Activated CD8-positive, alpha-beta memory T cell treated with anti-CD3 and anti-CD28 coated beads for 1 hour (primary cell): Measurements from ENCODE around the gene TXNL4B.

Experiments used
- DNase-seq, 2 donors: peaks; one replicate each; pipeline ENCODE4 v3.0.0-alpha.2; 2020; ENCODE audit warnings: low read depth in 1 of 2; ENCODE audit errors: extremely low read depth in 1 of 2

TXNL4B gene

DNA sequence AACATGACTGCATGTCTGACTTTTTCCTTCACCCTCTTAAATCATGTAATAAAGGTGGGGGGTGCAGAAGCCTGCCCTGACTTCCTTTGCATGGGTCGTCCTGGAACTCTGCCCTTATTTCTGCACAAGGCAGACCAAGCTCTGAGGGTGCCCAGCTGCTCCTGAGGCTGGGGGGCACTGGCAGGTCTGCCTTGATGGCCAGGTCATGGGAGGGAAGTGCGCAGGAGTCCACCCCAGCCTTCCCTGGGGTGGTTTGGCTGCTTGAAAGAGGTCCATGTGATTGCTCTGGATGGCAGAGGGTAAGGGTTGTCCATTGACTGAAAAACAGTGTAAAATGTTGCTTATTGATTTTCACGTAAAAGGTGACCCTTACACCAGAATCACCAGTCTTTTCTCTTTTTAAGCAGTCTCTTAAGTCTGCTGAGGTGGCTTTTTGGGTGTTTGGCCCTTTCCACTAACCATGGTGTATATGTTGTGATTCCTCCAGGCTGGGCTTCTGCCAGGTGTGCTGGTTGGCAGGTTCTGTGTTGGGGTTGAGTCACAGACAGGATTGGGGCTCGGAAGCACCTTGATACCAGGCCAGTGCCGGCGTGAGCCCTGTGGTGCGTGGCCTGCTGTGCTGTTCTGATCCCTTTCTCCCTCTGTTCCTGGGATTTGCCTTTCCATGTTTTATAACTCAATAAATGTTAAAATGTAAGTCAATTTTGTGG, 19.6 kb upstream of the TXNL4B start:
- DNase-seq = no peak

GRCh38 chr16:72112452-72112792, 19.0 kb upstream of the TXNL4B start:
- no peak for DNase-seq

DNA sequence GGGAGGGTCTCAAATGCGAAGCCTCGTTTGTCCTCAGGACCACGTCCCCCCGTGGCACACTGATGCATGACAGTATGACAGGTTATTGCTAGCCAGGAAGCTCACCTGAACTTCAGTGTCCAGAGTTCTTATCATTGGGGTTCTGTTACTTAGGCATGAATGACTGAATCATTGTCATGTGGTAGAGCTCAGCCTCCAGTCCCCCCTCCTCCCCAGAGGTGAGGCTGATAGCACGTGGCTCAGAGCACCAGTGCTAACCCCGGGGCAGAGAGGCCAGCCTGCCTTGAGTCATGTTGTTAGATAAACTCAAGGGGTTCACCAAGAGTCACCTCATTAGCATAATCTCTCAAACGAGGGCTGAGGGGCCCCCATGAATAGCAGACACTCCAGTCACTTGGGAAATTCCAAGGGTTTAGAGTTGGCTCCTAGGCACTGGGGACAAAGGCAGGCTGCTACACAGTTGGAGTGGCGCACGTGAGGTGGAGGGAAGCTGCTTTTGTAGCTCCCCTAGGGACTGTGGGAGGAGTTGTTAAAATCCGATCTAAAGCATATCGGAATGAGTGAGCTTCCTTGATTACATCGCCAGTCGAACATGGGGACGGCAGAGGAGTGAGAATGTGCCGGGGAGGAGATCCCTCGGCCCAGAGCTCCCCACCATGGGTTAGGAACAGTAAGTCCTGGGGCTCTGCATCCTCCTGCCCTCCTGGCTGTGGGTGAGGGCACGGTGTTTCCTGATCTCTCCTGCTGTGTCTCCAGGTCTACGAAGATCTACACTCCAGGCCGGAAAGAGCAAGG, 18.4 kb upstream of the TXNL4B start:
- DNase-seq = no peak

GRCh38 chr16:72110662-72111615, 17.5 kb upstream of the TXNL4B start:
- no peak for DNase-seq

DNA sequence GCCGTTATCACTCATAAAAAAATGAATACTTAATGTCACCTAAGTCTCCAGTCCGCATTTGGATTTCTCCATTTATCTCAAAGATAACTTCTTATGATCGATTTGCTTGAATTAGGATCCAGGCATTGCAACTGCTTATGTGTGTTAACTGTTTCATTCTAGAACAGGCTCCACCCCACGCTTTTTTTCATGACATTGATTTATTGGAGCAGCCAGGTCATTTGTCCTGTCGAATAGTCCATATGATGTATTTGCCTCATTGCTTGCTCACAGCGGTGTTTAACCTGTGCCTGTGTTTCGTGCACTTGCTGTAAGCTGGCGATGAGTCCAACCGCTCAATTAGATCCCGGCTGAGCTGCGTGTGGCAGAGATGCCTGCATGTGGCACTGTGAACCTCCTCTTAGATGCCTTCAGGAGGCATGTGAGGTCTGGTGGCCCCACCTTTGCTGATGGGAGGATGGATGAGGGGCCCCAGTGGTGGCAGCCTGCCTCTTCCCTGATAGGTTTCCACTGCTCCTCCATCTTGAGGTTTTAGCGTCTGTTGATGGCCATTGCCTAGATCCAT, 16.6 kb upstream of the TXNL4B start:
- no peak for DNase-seq

GRCh38 chr16:72109300-72109699, 15.9 kb upstream of the TXNL4B start:
- no peak for DNase-seq

DNA sequence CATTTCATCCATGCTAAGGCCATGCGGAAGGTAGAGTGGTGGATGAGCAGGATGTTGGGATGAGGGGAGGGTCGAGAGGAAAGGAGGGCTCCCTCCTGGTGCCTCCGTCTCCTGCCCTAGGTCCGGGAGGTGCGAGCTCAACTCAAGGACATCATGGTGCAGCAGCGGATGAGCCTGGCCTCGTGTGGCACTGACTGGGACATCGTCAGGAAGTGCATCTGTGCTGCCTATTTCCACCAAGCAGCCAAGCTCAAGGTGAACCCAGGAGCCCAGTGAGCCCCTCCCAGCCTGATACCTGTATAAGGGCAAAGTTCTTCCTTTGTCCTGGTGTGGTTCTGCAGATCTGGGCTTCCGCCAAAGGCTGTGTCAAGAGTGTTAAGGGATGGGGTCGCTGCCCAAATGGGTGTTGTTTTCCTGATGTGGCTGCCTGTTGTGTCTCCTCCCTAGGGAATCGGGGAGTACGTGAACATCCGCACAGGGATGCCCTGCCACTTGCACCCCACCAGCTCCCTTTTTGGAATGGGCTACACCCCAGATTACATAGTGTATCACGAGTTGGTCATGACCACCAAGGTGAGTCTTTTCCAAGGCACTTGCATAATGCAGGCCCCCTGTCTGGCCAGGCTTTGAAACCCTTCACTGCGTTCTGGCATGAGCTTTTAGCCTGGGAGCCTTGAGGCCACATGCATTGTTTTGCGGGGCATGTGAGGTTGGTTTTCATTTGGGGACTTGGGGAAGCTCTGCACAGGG, 15.1 kb upstream of the TXNL4B start:
- DNase-seq = no peak

DNA sequence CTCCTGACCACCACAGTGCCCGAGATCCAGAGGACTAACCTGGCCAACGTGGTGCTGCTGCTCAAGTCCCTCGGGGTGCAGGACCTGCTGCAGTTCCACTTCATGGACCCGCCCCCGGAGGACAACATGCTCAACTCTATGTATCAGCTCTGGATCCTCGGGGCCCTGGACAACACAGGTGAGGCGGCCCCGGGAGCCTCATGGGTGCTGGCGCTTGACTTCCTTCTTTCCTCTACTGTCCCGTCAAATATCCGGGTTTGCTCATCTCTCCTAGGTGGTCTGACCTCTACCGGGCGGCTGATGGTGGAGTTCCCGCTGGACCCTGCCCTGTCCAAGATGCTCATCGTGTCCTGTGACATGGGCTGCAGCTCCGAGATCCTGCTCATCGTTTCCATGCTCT, 14.0 kb upstream of the TXNL4B start:
- no peak for DNase-seq

DNA sequence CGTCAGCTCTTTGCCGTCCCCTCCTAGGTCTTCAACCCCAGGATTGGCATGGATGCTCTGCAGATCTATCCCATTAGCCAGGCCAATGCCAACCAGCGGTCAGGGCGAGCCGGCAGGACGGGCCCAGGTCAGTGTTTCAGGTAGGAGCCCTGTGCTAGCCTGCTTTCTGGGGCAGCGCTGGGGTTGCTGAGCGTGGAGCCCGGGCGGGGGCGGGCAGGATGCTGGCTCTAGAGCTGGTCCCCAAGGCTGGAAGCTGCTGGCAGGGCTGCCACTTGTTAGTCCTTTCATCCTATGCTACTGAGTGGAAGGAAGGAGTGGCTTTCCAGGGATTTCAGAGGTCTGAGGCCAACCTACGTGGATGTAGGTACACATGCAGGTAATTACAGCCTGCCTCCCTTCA, 12.6 kb upstream of the TXNL4B start:
- DNase-seq = no peak

DNA sequence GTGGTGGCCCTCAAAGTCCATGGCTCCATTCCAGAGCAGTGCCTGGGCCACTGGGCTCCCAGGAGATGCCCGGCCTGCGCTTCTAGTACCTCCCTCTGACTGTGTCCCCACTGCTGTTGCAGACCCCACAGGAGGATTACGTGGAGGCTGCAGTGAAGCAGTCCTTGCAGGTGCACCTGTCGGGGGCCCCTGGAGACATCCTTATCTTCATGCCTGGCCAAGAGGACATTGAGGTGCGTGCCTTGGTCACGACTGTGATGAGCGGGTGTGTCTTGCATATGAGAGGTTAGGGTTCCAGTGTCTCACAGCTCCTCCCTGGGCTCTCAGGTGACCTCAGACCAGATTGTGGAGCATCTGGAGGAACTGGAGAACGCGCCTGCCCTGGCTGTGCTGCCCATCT, 11.5 kb upstream of the TXNL4B start:
- DNase-seq = no peak

DNA sequence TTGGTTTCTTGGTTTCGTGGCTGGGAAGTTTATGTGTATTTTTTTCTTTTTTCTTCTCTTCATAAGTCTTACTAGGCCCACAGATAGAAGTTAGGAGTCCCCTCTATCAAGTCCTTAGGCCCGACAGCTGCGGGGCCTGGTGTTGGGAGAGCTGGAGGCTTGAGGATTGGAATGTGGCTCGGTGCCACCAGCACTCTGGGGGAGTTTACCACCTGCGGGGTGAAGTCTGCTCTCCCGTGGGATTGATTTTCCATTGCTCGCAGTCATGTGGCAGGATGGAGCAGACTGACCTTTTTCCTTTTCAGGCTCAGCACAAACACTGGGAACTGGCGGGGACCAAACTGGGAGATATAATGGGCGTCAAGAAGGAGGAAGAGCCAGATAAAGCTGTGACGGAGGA, 7.8 kb upstream of the TXNL4B start:
- no peak for DNase-seq

- DNase-seq = no peak
These were observed 6.0 kb upstream of the TXNL4B start for GRCh38 chr16:72099377-72099818.

GRCh38 chr16:72098936-72099335, 5.5 kb upstream of the TXNL4B start:
- DNase-seq = no peak

- DNase-seq = no peak
These were observed 818 bp upstream of the TXNL4B start for GRCh38 chr16:72094266-72094610.

- DNase-seq = no peak
These were observed 480 bp downstream of the TXNL4B start for GRCh38 chr16:72092832-72093447.

DNA sequence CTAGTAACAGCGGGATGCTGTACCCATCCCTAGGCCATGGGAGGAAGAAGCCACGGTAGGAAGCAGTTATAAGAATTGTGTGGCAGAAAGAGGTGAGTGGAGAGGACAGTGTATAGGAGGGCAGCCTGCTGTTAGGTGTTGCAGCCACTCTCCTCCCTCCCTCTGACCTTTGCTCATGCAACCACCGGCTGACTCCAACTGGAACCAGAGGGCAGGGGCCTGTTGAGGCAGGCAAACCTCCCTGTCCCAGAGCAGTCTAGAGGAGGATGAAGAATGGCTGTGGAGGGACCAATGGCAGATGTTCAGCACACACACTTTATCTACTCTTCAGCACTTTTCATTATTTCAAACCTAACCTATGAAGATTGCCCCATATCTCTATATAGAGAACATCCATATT, 2.2 kb downstream of the TXNL4B start:
- DNase-seq = no peak

GRCh38 chr16:72085002-72085401, 8.4 kb downstream of the TXNL4B start:
- DNase-seq = no peak

DNA sequence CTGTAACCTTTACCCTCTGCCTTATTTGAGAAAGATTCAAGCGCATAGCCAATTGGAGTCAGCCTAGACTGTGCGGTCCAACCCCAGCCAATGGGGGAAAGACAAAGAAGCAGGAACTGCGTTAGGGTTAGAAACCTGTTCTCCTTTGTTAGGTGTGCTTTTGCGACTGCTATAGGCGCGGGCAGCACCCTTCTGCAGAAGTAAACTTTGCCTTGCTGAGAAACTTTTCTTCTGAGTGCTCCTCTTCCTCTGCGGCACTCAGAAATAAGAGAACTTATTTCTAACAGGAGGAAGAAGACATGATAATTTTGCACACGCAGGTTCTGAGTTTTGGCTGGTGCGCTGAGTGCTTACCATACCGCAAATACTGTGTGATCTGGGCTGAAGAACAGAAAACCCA, 9.0 kb downstream of the TXNL4B start:
- no peak for DNase-seq

GRCh38 chr16:72083778-72084404, 9.5 kb downstream of the TXNL4B start:
- no peak for DNase-seq
